Stimulated activated CD8-positive, alpha-beta memory T cell treated with anti-CD3 and anti-CD28 coated beads, Interleukin-7, amount 100 ng/mL, for 1 hour (primary cell): Measurements from ENCODE around the gene NPM1.

Source experiments
- DNase-seq, 2 donors: peaks; one replicate each; pipeline ENCODE4 v3.0.0-alpha.2; 2020; ENCODE audit warnings: low read depth in 2 of 2

Gene NPM1

GRCh38 chr5:171450423-171451331 is 63.0 kb downstream of the NPM1 start:
- DNase-seq = no peak

GRCh38 chr5:171451421-171451820 is 63.8 kb downstream of the NPM1 start:
- DNase-seq = no peak

- DNase-seq = no peak
Observed at GRCh38 chr5:171453056-171453725, 65.5 kb downstream of the NPM1 start.

GRCh38 chr5:171453988-171454387 is 66.3 kb downstream of the NPM1 start:
- DNase-seq = no peak

- no peak for DNase-seq
Observed at GRCh38 chr5:171454549-171454948, 66.9 kb downstream of the NPM1 start.

GRCh38 chr5:171455522-171455921 is 67.9 kb downstream of the NPM1 start:
- DNase-seq = no peak

GRCh38 chr5:171457208-171457981 is 69.7 kb downstream of the NPM1 start:
- DNase-seq = no peak

GRCh38 chr5:171459839-171460238 is 72.2 kb downstream of the NPM1 start:
- DNase-seq = no peak
